ENCODE measurements around the gene FAM53C.

Gene FAM53C

GRCh38 chr5:138330813-138331448 lies 7.1 kb upstream of the FAM53C start:
- peak overlapping the region; percentile 79 for H3K27ac ChIP-seq
- no peak for TF ChIP-seq ZFX (IDR thresholded peaks at IDR 0.05)
- no peak for TF ChIP-seq CTCF (conservative IDR thresholded peaks at IDR 0.05)

- H3K27ac ChIP-seq: peak within 1 kb of the TSS; percentile 79
- TF ChIP-seq ZFX (IDR thresholded peaks at IDR 0.05) (peak; percentile 62; the same call in 1 of the 2 replicates), CTCF (conservative IDR thresholded peaks at IDR 0.05) (no peak)
These were observed 6.4 kb upstream of the FAM53C start, which contains the start of gene CDC25C for GRCh38 chr5:138331449-138332368. CDC25C (minus strand) TSS chr5:138331804; CDS start chr5:138331180, 624 bp downstream.

DNA sequence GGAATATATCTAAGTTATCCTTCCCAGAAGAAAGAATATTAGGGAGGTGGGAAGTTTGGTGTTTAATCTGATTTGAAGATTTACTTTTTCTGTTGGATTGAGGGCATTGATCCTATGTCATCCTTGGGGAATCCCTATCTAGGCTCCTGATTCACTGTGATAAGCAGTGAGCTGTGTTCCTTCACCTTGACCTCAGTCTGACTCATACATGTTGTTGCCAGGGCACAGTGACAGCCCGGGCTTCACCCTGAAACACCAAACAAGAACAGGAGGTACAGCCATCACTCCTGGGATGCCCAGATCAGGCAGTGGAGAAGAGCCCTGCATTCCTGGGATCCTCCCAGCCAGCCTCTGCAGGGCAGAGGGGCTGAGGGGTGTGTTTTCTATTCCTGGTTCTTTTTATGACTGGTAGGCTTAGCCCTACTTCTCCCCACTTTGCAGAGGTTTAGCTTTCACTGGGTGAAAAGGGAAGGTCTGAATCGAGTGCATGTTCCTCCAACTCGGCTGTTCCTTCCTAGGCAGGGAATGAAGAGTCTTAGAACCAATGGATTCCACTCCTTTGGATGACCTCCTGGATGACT lies 3.1 kb upstream of the FAM53C start:
- no peak overlapping the region for H3K27ac ChIP-seq
- TF ChIP-seq CTCF (conservative IDR thresholded peaks at IDR 0.05): no peak
- no peak for TF ChIP-seq ZFX (IDR thresholded peaks at IDR 0.05)

GRCh38 chr5:138336952-138337684 lies 948 bp upstream of the FAM53C start:
- peak overlapping the region; percentile 95 for H3K27ac ChIP-seq
- TF ChIP-seq CTCF (conservative IDR thresholded peaks at IDR 0.05) (no peak), ZFX (IDR thresholded peaks at IDR 0.05) (peak; percentile 75; the same call in 1 of the 2 replicates)

DNA sequence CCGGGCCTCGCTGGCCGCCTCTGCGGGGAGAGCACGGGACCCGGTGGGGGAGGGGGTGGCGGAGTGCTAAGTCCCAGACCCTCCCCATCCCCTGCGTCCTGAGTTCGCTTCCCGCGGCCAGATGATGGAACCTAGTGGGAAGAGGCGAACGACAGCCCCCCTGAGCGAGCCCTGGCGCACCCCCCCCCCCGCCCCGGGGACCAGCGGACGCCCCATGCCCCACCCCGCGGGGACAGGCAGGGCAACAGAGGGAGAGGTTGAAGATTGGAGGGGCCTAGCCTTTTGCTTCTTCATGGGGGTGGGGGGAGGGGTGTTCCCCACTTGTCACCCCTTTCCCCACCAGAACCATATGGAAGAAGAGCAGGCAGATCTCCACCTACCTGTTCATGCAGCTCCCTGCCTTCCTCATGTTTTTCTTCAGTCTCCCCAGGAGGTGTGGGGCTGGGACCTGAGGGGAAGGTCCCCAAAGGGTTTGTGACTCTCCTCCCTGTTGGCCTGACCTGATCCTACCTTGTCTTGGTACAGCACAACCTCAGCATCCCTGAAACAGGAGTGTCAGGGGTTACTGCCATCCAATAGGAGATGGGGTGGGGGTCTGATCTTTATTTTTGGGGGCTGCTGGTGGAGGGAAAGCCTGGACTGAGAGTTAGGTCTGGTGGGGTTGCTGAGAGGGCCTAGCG lies 485 bp downstream of the FAM53C start:
- peak overlapping the region; percentile 95 for H3K27ac ChIP-seq

More for the DNA sequence above, 485 bp downstream of the FAM53C start:
- TF ChIP-seq CTCF (conservative IDR thresholded peaks at IDR 0.05) (no peak), ZFX (IDR thresholded peaks at IDR 0.05) (no peak; the same call in 1 of the 2 replicates)

Data from C4-2B (cell line).